Kidney (tissue), 14 donors: ENCODE data around the gene PBOV1. TPM values are rescaled to one million over a fixed set of nuclear protein-coding genes. Genes with fewer than 3 reads are reported as not detected.

Experiments used
- DNase-seq, 5 donors: peaks; one replicate each; pipeline ENCODE4 v3.0.0-alpha.2; 2013 to 2020
- FAIRE-seq: peaks from 2 replicates; lab custom pipeline; 2012; peaks lifted over from hg19 to GRCh38; lab: Jason Lieb, UNC
- H3K27ac ChIP-seq, 2 donors: one replicate each; pipeline ENCODE4 v1.7.0; 2013; ENCODE audit warnings: low read depth in 2 of 2, low read length in 2 of 2, inconsistent platforms in 1 of 2
- H3K27me3 ChIP-seq: one replicate; pipeline ENCODE4 v1.7.1; 2013; ENCODE audit warnings: low read length, inconsistent platforms; ENCODE audit not compliant: control insufficient read depth, insufficient read depth
- H3K36me3 ChIP-seq, 3 donors: one replicate each; pipeline versions ENCODE4 v1.7.0 to v1.7.1; 2013; ENCODE audit warnings: low read length in 3 of 3, control low read depth in 1 of 3, inconsistent platforms in 1 of 3; ENCODE audit not compliant: insufficient read depth in 3 of 3, control insufficient read depth in 2 of 3
- H3K4me1 ChIP-seq, 3 donors: one replicate each; pipeline versions ENCODE4 v1.7.0 to v1.7.1; 2013; ENCODE audit warnings: low read length in 3 of 3, inconsistent platforms in 1 of 3, low read depth in 1 of 3; ENCODE audit not compliant: control insufficient read depth in 2 of 3, insufficient read depth in 2 of 3
- H3K4me3 ChIP-seq, 3 donors: one replicate each; pipeline versions ENCODE4 v1.7.0 to v1.8.1; 2013; ENCODE audit warnings: low read length in 3 of 3, control low read depth in 1 of 3, inconsistent platforms in 1 of 3
- H3K9ac ChIP-seq, 3 donors: one replicate each; pipeline versions ENCODE4 v1.7.0 to v1.7.1; 2013; ENCODE audit warnings: low read length in 3 of 3, control low read depth in 1 of 3, inconsistent platforms in 1 of 3
- H3K9me3 ChIP-seq, 3 donors: one replicate each; pipeline versions ENCODE4 v1.7.0 to v1.7.1; 2013; ENCODE audit warnings: low read length in 3 of 3, control low read depth in 1 of 3, inconsistent platforms in 1 of 3; ENCODE audit not compliant: control insufficient read depth in 2 of 3, insufficient read depth in 1 of 3
- CTCF ChIP-seq: IDR thresholded peaks from 3 replicates; pipeline ENCODE4 v1.5.1; 2012; ENCODE audit warnings: mild to moderate bottlenecking, moderate library complexity, borderline replicate concordance; ENCODE audit not compliant: insufficient read depth; ENCODE audit errors: extremely low read depth
- intact Hi-C: fragments of 100-400 bp; cut with DNase I; formaldehyde crosslinking; loops from one replicate; pipeline ENCODE4 v1.11.1; 2022
- polyA plus RNA-seq: library from polyadenylated mRNA; stranded (reverse); fragments of 350-450 nt; fragmentation: Illumina TruSeq; extraction: RNeasy Lipid Tissue Mini Kit (QIAGEN cat#74804); gene quantifications from one replicate; pipeline ENCODE4 v1.2.3, GENCODE V29; 2014; ENCODE audit warnings: low read depth, low replicate concordance; ENCODE audit not compliant: insufficient read depth
- total RNA-seq: library from RNA; stranded (reverse); fragmentation: NEBNext Ultra II Directional; extraction: Animal tissue kit (Norgen Biotek cat#: 25700); gene quantifications from one replicate; pipeline ENCODE4 v1.2.1, GENCODE V29; 2021
- donor health status: control.
- donor health status: control.
- donor health status: control.
- donor health status: control.
- donor health status: control.
- donor health status: DM: yes; HTN: yes; CAD: no.
- donor health status: Normal renal cell carcinoma (clear cell type).

The PBOV1 gene
- total and polyA plus RNA-seq, 2 donors from 2014 or later: not detected

DNA sequence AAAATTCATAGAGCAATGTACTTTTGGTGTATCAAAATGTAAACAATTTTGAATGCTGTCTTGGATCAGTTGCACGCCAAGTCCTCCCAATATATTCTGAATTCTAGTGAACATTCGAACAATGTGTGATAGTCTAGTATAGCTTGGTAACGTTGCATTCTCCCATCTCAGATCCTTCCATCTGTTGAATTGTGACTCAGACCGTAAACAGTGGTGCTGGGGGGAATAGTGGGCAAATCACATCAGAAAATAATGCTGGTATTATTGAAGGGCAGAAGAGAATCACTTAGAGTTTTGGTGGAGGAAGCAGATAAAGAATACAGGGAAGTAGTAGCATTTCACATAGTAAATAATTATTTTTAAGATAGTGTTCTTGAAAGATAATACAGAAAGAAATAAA lies 45.7 kb upstream of the PBOV1 start:
- H3K4me3 ChIP-seq: no peak overlapping the region
- no peaks in the 10 kb centered on the region for H3K36me3 ChIP-seq
- FAIRE-seq (no peak), DNase-seq (no peak)
- H3K27me3 ChIP-seq: no peaks in the 10 kb centered on the region
- intact Hi-C loops: no loop called here
- no peak for TF ChIP-seq CTCF
- H3K27ac ChIP-seq: no peak overlapping the region
- no peak overlapping the region for H3K9ac ChIP-seq
- no peaks in the 10 kb centered on the region for H3K4me1 ChIP-seq
- H3K9me3 ChIP-seq: no peaks in the 10 kb centered on the region

- H3K4me3 ChIP-seq: no peak overlapping the region
- no peaks in the 10 kb centered on the region for H3K36me3 ChIP-seq
- FAIRE-seq: no peak
- no peaks in the 10 kb centered on the region for H3K27me3 ChIP-seq
- TF ChIP-seq CTCF: no peak
- no peaks in the 10 kb centered on the region for H3K4me1 ChIP-seq
- intact Hi-C loops: no loop called here
- H3K9me3 ChIP-seq: no peaks in the 10 kb centered on the region
- H3K9ac ChIP-seq: no peak overlapping the region
- no peak overlapping the region for H3K27ac ChIP-seq
- no peak for DNase-seq
Measured at GRCh38 chr6:138261116-138261780, 43.0 kb upstream of the PBOV1 start.

GRCh38 chr6:138258991-138259390 lies 40.7 kb upstream of the PBOV1 start:
- no peak for TF ChIP-seq CTCF
- Histone ChIP-seq H3K9me3 (no peaks in the 10 kb centered on the region), H3K27me3 (no peaks in the 10 kb centered on the region), H3K9ac (no peak overlapping the region), H3K4me1 (no peaks in the 10 kb centered on the region), H3K27ac (no peak overlapping the region), H3K36me3 (no peaks in the 10 kb centered on the region), H3K4me3 (no peak overlapping the region)
- FAIRE-seq: no peak
- DNase-seq: no peak
- intact Hi-C loops: no loop called here

GRCh38 chr6:138258197-138258596 lies 39.9 kb upstream of the PBOV1 start:
- Histone ChIP-seq H3K27ac (no peak overlapping the region), H3K9me3 (no peaks in the 10 kb centered on the region), H3K9ac (no peak overlapping the region), H3K4me1 (no peaks in the 10 kb centered on the region), H3K4me3 (no peak overlapping the region), H3K27me3 (no peaks in the 10 kb centered on the region), H3K36me3 (no peaks in the 10 kb centered on the region)
- no peak for TF ChIP-seq CTCF
- DNase-seq (no peak), FAIRE-seq (no peak)
- intact Hi-C loops: no loop called here
